ENCODE data around the gene OR10A5. TPM values are rescaled to one million over a fixed set of nuclear protein-coding genes. Genes with fewer than 3 reads are reported as not detected.

OR10A5 gene
- total RNA-seq, 1 experiment from 2014 or later: not detected

- Histone ChIP-seq H2AFZ (no peak within 1 kb of the TSS), H4K20me1 (ENCODE audit: insufficient read depth) (no peaks in the 10 kb centered on the region), H3K4me1 (replicated peaks; ENCODE audit: insufficient read depth) (no peaks in the 10 kb centered on the region), H3K9me3 (ENCODE audit: insufficient read depth, low read depth) (no peaks in the 10 kb centered on the region), H3K4me3 (no peak within 1 kb of the TSS), H3F3A (ENCODE audit: insufficient read depth, low read depth) (no peaks in the 10 kb centered on the region), H3K4me2 (no peak within 1 kb of the TSS), H3K27ac (no peak within 1 kb of the TSS), H3K36me3 (ENCODE audit: low read depth) (no peaks in the 10 kb centered on the region), H3K9me2 (ENCODE audit: insufficient read depth) (no peaks in the 10 kb centered on the region), H3K79me2 (ENCODE audit: low read depth) (no peaks in the 10 kb centered on the region), H3K27me3 (ENCODE audit: insufficient read depth, low read depth) (no peaks in the 10 kb centered on the region)
- DNase-seq: no peak
- ChIA-PET CTCF (no interaction called here), POLR2A (ENCODE audit: unreplicated experiment) (no interaction called here)
- no TSS peak for BruUV-seq (replicated peaks)
- intact Hi-C loops (cut with micrococcal nuclease; ENCODE audit: unreplicated experiment): no loop called here
- no peak for TF ChIP-seq EZH2 (IDR thresholded peaks at IDR 0.05; ENCODE audit: low read depth)
- TF ChIP-seq CTCF (conservative IDR thresholded peaks at IDR 0.05): no peak
Observed at GRCh38 chr11:6862961-6863360, 17.5 kb downstream of the OR10A5 start, which contains the start of gene OR10A2. Gene OR10A2, plus strand, starts transcription at chr11:6863057. Its CDS starts 6,698 bp downstream, at chr11:6869755.

- no peaks in the 10 kb centered on the region for H3K4me1 ChIP-seq (replicated peaks; ENCODE audit: insufficient read depth)
- no TSS peak for BruUV-seq (replicated peaks)
- H3F3A ChIP-seq (ENCODE audit: insufficient read depth, low read depth): no peaks in the 10 kb centered on the region
- no peak overlapping the region for H3K4me3 ChIP-seq
- H2AFZ ChIP-seq: no peak overlapping the region
- no peak overlapping the region for H3K27ac ChIP-seq
- intact Hi-C loops (cut with micrococcal nuclease; ENCODE audit: unreplicated experiment): no loop called here
- ChIA-PET CTCF (no interaction called here), POLR2A (ENCODE audit: unreplicated experiment) (no interaction called here)
- H3K9me2 ChIP-seq (ENCODE audit: insufficient read depth): no peaks in the 10 kb centered on the region
- H3K9me3 ChIP-seq (ENCODE audit: insufficient read depth, low read depth): no peaks in the 10 kb centered on the region
- no peak overlapping the region for H3K4me2 ChIP-seq
- no peaks in the 10 kb centered on the region for H3K79me2 ChIP-seq (ENCODE audit: low read depth)
- no peak for DNase-seq
- H4K20me1 ChIP-seq (ENCODE audit: insufficient read depth): no peaks in the 10 kb centered on the region
- H3K27me3 ChIP-seq (ENCODE audit: insufficient read depth, low read depth): no peaks in the 10 kb centered on the region
- TF ChIP-seq EZH2 (IDR thresholded peaks at IDR 0.05; ENCODE audit: low read depth): no peak
- TF ChIP-seq CTCF (conservative IDR thresholded peaks at IDR 0.05): no peak
- H3K36me3 ChIP-seq (ENCODE audit: low read depth): no peaks in the 10 kb centered on the region
Observed at GRCh38 chr11:6864438-6864837, 19.0 kb downstream of the OR10A5 start.

- no peak for TF ChIP-seq EZH2 (IDR thresholded peaks at IDR 0.05; ENCODE audit: low read depth)
- no peak for TF ChIP-seq CTCF (conservative IDR thresholded peaks at IDR 0.05)
- Histone ChIP-seq H3K4me2 (no peak overlapping the region), H3K4me3 (no peak overlapping the region), H3K9me3 (ENCODE audit: insufficient read depth, low read depth) (no peaks in the 10 kb centered on the region), H4K20me1 (ENCODE audit: insufficient read depth) (no peaks in the 10 kb centered on the region), H3K27ac (no peak overlapping the region), H3K9me2 (ENCODE audit: insufficient read depth) (no peaks in the 10 kb centered on the region), H3K27me3 (ENCODE audit: insufficient read depth, low read depth) (no peaks in the 10 kb centered on the region), H3K4me1 (replicated peaks; ENCODE audit: insufficient read depth) (no peaks in the 10 kb centered on the region), H3K79me2 (ENCODE audit: low read depth) (no peaks in the 10 kb centered on the region), H2AFZ (no peak overlapping the region), H3K36me3 (ENCODE audit: low read depth) (no peaks in the 10 kb centered on the region), H3F3A (ENCODE audit: insufficient read depth, low read depth) (no peaks in the 10 kb centered on the region)
- intact Hi-C loops (cut with micrococcal nuclease; ENCODE audit: unreplicated experiment): no loop called here
- CTCF ChIA-PET: no interaction called here
- POLR2A ChIA-PET (ENCODE audit: unreplicated experiment): no interaction called here
- DNase-seq: no peak
- BruUV-seq (replicated peaks): no TSS peak
Observed at GRCh38 chr11:6871278-6871677, 25.8 kb downstream of the OR10A5 start.

Data from PC-9 (cell line).